ENCODE results near the gene MRGPRF.

MRGPRF gene, protein sequence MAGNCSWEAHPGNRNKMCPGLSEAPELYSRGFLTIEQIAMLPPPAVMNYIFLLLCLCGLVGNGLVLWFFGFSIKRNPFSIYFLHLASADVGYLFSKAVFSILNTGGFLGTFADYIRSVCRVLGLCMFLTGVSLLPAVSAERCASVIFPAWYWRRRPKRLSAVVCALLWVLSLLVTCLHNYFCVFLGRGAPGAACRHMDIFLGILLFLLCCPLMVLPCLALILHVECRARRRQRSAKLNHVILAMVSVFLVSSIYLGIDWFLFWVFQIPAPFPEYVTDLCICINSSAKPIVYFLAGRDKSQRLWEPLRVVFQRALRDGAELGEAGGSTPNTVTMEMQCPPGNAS

GRCh38 chr11:69013009-69013951 is at the start of gene MRGPRF:
Gene MRGPRF, minus strand, starts transcription at chr11:69013246. Its CDS starts 3,345 bp downstream, at chr11:69009901.
- DNase-seq (ENCODE audit: low spot score): peak; percentile 33
- no peak for TF ChIP-seq CTCF (IDR thresholded peaks at IDR 0.05; ENCODE audit: extremely low read depth, missing control alignments)

DNA sequence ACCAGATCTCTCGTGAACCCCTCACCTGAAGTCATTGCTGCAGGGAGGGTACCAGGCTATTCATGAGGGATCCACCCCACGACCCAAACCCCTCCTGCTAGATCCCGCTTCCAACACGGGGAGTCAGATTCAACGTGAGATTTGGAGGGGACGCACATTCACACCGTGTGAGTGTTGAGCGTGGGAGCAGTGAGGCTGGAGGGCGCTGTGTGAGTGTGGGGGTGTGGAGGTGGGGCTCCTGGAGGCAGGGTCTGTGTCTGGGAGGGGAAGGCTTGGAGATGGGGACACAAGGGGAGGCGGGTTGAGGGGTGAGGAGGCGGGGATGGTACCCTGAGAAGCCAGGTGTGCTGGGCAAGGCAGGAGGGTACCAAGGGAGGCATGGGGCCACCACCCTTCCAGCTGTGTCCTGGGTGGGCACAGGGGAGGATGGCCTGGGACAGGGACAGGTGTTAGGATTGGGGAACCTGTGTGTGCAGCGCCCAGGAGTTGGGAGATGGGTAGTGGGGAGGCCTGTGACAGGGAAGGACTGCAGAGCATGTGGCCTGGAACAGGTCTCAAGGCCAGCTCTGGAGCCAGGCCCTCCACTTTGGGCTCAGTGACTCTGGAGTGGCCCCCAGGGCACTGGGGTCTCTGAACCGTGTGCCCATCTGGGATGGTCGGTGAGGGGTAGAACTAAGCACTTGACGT is 49.3 kb upstream of the MRGPRF start:
- no peak for DNase-seq (ENCODE audit: low spot score)
- TF ChIP-seq CTCF (IDR thresholded peaks at IDR 0.05; ENCODE audit: extremely low read depth, missing control alignments): no peak

GRCh38 chr11:69061713-69062053 is 48.6 kb upstream of the MRGPRF start:
- TF ChIP-seq CTCF (IDR thresholded peaks at IDR 0.05; ENCODE audit: extremely low read depth, missing control alignments): no peak

DNA sequence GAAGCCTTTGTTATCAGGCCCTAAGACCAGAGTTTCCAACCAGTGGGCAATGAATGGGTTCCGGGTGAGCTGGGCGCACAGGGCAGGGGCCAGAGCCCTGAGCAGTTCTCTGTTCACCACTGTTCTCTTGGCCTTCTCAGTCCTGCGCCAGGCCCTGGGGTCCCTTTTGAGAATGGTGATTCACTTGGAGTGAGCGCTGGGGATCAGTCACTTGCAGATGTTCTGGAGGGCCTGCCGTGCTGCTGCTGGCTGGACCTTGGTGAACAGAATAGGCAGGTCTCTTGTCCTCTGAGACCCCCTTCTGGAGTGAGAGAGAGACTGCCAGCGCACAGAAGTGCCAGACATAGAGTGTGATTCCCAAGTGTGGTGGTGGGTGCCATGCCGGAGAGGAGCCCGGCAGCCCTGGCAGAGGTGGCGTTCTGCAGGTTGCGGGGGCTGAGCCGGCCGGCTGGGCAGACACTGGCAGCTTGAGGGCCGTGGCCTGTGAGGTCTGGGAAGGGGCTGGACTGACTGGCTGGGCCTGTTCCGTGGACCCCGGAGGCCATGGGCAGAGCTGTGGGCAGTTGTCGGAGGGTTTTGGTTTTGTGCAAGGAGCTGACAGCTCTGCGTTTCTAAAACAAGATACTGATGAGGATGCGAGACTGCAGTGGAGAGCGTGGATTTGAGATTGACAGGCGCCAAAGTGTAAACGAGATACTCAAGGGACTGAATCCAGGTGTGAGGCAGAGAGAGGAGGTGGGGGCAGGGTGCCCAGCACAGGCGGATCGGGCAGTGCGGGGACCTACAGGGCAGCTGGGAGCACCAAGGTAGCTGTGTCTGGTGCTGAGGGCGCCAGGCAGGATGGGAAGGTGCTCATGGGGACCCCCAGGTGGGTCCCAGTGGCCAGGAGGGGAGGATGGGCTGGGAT is 48.0 kb upstream of the MRGPRF start:
- no peak for TF ChIP-seq CTCF (IDR thresholded peaks at IDR 0.05; ENCODE audit: extremely low read depth, missing control alignments)
- no peak for DNase-seq (ENCODE audit: low spot score)

More at GRCh38 chr11:69061713-69062053, 48.6 kb upstream of the MRGPRF start:
- no peak for DNase-seq (ENCODE audit: low spot score)

- no peak for DNase-seq (ENCODE audit: low spot score)
- TF ChIP-seq CTCF (IDR thresholded peaks at IDR 0.05; ENCODE audit: extremely low read depth, missing control alignments): no peak
Observed at GRCh38 chr11:69059985-69060384, 46.9 kb upstream of the MRGPRF start.

GRCh38 chr11:69059429-69059828 is 46.4 kb upstream of the MRGPRF start:
- no peak for DNase-seq (ENCODE audit: low spot score)
- TF ChIP-seq CTCF (IDR thresholded peaks at IDR 0.05; ENCODE audit: extremely low read depth, missing control alignments): no peak

Measured in GM20000 (cell line).